ENCODE measurements around the gene CCAR1. TPM values are rescaled to one million over a fixed set of nuclear protein-coding genes. Genes with fewer than 3 reads are reported as not detected.
"Not testable (repeated sequence)": the region's sequence is repeated elsewhere in the genome, so short reads cannot be mapped to it uniquely, and the experiment has no call there.

Gene CCAR1
- total and polyA plus RNA-seq, 2 of the 13 experiments (the other 11 are each of a cell fraction or from before 2014, with no cell fraction given), result 74.5 to 81.6 TPM

GRCh38 chr10:68705548-68705947, 15.5 kb upstream of the CCAR1 start:
- Histone ChIP-seq H3K9ac (ENCODE audit: insufficient read depth, low read depth, low read length) (no peak overlapping the region), H3K4me2 (ENCODE audit: low read depth, low read length) (no peak overlapping the region), H3K9me3 (ENCODE audit: low read length) (no peaks in the 10 kb centered on the region), H2AFZ (ENCODE audit: low read length) (no peak overlapping the region), H3K36me3 (replicated peaks in 1 of 2; ENCODE audit: control insufficient read depth in 1 of 2, insufficient read depth in 2 of 2, low read length in 2 of 2) (no peaks in the 10 kb centered on the region), H3K79me2 (ENCODE audit: insufficient read depth, low read length) (no peaks in the 10 kb centered on the region), H4K20me1 (ENCODE audit: insufficient read depth, low read length) (no peaks in the 10 kb centered on the region), H3K27me3 (ENCODE audit: control insufficient read depth in 1 of 2, insufficient read depth in 2 of 2, low read length in 2 of 2) (no peaks in the 10 kb centered on the region), H3K27ac (ENCODE audit: extremely low read length, insufficient read depth, low read length) (no peak overlapping the region), H3K4me1 (ENCODE audit: insufficient read depth, low read length) (no peaks in the 10 kb centered on the region; the same call in 1 of the 2 replicates), H3K4me3 (replicated peaks in 1 of 3; ENCODE audit: insufficient read depth in 1 of 3, low read depth in 2 of 3, low read length in 3 of 3) (no peak overlapping the region)
- intact Hi-C loops (cut with micrococcal nuclease; ENCODE audit: unreplicated experiment) (no loop called here), in situ Hi-C loops (cut with HindIII; ENCODE audit: extremely low pct_ligation_motif_present, low pct_unique_long_range_greater_than_20kb) (no loop called here)
- no TSS peak for BruUV-seq (replicated peaks)
- DNase-seq (ENCODE audit: low spot score) (no peak), ATAC-seq (no peak), FAIRE-seq (no peak)
- TF ChIP-seq RBAK (CRISPR knock-in tag; IDR thresholded peaks at IDR 0.05) (no peak), MIER2 (CRISPR knock-in tag; IDR thresholded peaks at IDR 0.05) (no peak), BCL6 (CRISPR knock-in tag; IDR thresholded peaks at IDR 0.05) (no peak), ZBTB49 (CRISPR knock-in tag; IDR thresholded peaks at IDR 0.05; ENCODE audit: borderline replicate concordance) (no peak), ZFX (CRISPR knock-in tag; IDR thresholded peaks at IDR 0.05; ENCODE audit: low read depth) (no peak), NKX3-1 (CRISPR knock-in tag; IDR thresholded peaks at IDR 0.05) (no peak), NCOR1 (IDR thresholded peaks at IDR 0.05; ENCODE audit: borderline replicate concordance, low read length) (no peak), FOXA1 (IDR thresholded peaks at IDR 0.05) (no peak), FOXA1 (CRISPR knock-in tag; IDR thresholded peaks at IDR 0.05) (no peak)
- WGBS (ENCODE audit: low lambda C conversion rate), result 7% methylated on average over 1 of the region's 1 CpG
- POLR2A ChIA-PET, result no interaction called here
- CTCF ChIA-PET (ENCODE audit: low intra/inter-chr PET ratio, low total read pairs), result no interaction called here

- H3K27ac ChIP-seq (ENCODE audit: extremely low read length, insufficient read depth, low read length); in situ Hi-C loops (cut with HindIII; ENCODE audit: extremely low pct_ligation_motif_present, low pct_unique_long_range_greater_than_20kb); H3K9ac ChIP-seq (ENCODE audit: insufficient read depth, low read depth, low read length); H2AFZ ChIP-seq (ENCODE audit: low read length); H3K79me2 ChIP-seq (ENCODE audit: insufficient read depth, low read length); ATAC-seq; H3K9me3 ChIP-seq (ENCODE audit: low read length); DNase-seq (ENCODE audit: low spot score); BruUV-seq (replicated peaks); H3K4me3 ChIP-seq (replicated peaks in 1 of 3; ENCODE audit: insufficient read depth in 1 of 3, low read depth in 2 of 3, low read length in 3 of 3); POLR2A ChIA-PET; intact Hi-C loops (cut with micrococcal nuclease; ENCODE audit: unreplicated experiment); H3K36me3 ChIP-seq (replicated peaks in 1 of 2; ENCODE audit: control insufficient read depth in 1 of 2, insufficient read depth in 2 of 2, low read length in 2 of 2); H3K4me1 ChIP-seq (ENCODE audit: insufficient read depth, low read length); H4K20me1 ChIP-seq (ENCODE audit: insufficient read depth, low read length); FAIRE-seq; H3K4me2 ChIP-seq (ENCODE audit: low read depth, low read length); CTCF ChIA-PET (ENCODE audit: low intra/inter-chr PET ratio, low total read pairs); H3K27me3 ChIP-seq (ENCODE audit: control insufficient read depth in 1 of 2, insufficient read depth in 2 of 2, low read length in 2 of 2): not testable (repeated sequence)
- 64% methylated on average over 5 of the region's 5 CpGs for WGBS (ENCODE audit: low lambda C conversion rate)
Observed at GRCh38 chr10:68708987-68709386, 12.1 kb upstream of the CCAR1 start.

Data from HepG2 (cell line).